H1 (cell line): ENCODE data around the gene SAXO1. TPM values are rescaled to one million over a fixed set of nuclear protein-coding genes. Genes with fewer than 3 reads are reported as not detected.

Source experiments
- BACH1 ChIP-seq: IDR thresholded peaks from 2 replicates; pipeline ENCODE4 v1.6.1; 2012; ENCODE audit warnings: low read length, improper control_type of control experiment
- CEBPB ChIP-seq: IDR thresholded peaks from 2 replicates; pipeline ENCODE4 v1.6.1; 2012; ENCODE audit warnings: low read depth, low read length
- CTBP2 ChIP-seq: IDR thresholded peaks from 2 replicates; pipeline ENCODE4 v1.7.0; 2011; ENCODE audit warnings: borderline replicate concordance, mild to moderate bottlenecking, moderate library complexity, mixed read lengths, low read length; ENCODE audit not compliant: insufficient read depth, insufficient read length
- EGR1 ChIP-seq: IDR thresholded peaks from 2 replicates; pipeline ENCODE4 v1.6.1; 2011; ENCODE audit warnings: low read depth, low read length, borderline replicate concordance
- NRF1 ChIP-seq: IDR thresholded peaks from 2 replicates; pipeline ENCODE4 v1.6.1; 2011; ENCODE audit warnings: mild to moderate bottlenecking, low read depth, low read length, improper control_type of control experiment
- SUZ12 ChIP-seq: fragments of 200-600 bp; sonication (generic); IDR thresholded peaks from 2 replicates; pipeline ENCODE4 v1.6.1; 2012; ENCODE audit warnings: mild to moderate bottlenecking, inconsistent platforms, low read length, moderate library complexity, mixed read lengths
- TCF12 ChIP-seq: IDR thresholded peaks from 2 replicates; pipeline ENCODE4 v1.6.1; 2011; ENCODE audit warnings: low read depth, mild to moderate bottlenecking, low read length
- polyA plus RNA-seq, 7 experiments: library from polyadenylated mRNA; depleted of rRNA in 3 of 7; stranded (reverse) in 5 of 7; unstranded in 2 of 7; fragments of >200 nt in 5 of 7; fragments of 200-250 nt in 2 of 7; gene quantifications; 1 replicate in 5 of 7; 2 replicates in 1 of 7; 4 replicates in 1 of 7; pipeline versions ENCODE4 v1.2.1 to v1.2.3, GENCODE V29; 2011 to 2013; ENCODE audit warnings: missing spikeins in 2 of 7, mixed read lengths in 2 of 7
- total RNA-seq: library from RNA; stranded (reverse); fragmentation: NEBNext Ultra II Directional; extraction: Animal tissue kit (Norgen Biotek cat#: 25700); gene quantifications from 2 replicates; pipeline ENCODE4 v1.2.1, GENCODE V29; 2021
- TF ChIP-seq, protein P1 (sequence below): fragments of 300-600 bp; sonication (generic); IDR thresholded peaks from 2 replicates; pipeline ENCODE4 v1.7.1; 2012; ENCODE audit warnings: low read length, moderate library complexity, mild to moderate bottlenecking, inconsistent platforms; ENCODE audit not compliant: insufficient replicate concordance

The SAXO1 gene
- total and polyA plus RNA-seq, 2 of the 8 experiments (the other 6 are each of a cell fraction or from before 2014, with no cell fraction given) = 0.11 to 0.20 TPM

DNA sequence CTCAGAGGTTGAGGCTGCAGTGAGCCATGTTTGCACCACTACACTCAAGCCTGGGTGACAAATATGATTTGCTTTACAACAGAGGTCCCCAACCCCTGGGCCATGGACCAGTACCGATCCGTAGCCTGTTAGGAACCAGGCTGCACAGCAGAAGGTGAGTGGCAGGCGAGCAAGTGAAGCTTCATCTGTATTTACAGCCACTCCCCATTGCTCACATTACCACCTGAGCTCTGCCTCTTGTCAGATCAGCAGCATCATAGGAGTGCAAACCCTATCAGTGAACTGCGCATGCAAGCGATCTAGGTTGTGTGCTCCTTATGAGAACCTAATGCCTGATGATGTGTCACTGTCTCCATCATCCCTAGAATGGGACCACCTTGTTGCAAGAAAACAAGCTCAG lies 42.5 kb downstream of the SAXO1 start (continued):
- TF ChIP-seq, protein P1, sequence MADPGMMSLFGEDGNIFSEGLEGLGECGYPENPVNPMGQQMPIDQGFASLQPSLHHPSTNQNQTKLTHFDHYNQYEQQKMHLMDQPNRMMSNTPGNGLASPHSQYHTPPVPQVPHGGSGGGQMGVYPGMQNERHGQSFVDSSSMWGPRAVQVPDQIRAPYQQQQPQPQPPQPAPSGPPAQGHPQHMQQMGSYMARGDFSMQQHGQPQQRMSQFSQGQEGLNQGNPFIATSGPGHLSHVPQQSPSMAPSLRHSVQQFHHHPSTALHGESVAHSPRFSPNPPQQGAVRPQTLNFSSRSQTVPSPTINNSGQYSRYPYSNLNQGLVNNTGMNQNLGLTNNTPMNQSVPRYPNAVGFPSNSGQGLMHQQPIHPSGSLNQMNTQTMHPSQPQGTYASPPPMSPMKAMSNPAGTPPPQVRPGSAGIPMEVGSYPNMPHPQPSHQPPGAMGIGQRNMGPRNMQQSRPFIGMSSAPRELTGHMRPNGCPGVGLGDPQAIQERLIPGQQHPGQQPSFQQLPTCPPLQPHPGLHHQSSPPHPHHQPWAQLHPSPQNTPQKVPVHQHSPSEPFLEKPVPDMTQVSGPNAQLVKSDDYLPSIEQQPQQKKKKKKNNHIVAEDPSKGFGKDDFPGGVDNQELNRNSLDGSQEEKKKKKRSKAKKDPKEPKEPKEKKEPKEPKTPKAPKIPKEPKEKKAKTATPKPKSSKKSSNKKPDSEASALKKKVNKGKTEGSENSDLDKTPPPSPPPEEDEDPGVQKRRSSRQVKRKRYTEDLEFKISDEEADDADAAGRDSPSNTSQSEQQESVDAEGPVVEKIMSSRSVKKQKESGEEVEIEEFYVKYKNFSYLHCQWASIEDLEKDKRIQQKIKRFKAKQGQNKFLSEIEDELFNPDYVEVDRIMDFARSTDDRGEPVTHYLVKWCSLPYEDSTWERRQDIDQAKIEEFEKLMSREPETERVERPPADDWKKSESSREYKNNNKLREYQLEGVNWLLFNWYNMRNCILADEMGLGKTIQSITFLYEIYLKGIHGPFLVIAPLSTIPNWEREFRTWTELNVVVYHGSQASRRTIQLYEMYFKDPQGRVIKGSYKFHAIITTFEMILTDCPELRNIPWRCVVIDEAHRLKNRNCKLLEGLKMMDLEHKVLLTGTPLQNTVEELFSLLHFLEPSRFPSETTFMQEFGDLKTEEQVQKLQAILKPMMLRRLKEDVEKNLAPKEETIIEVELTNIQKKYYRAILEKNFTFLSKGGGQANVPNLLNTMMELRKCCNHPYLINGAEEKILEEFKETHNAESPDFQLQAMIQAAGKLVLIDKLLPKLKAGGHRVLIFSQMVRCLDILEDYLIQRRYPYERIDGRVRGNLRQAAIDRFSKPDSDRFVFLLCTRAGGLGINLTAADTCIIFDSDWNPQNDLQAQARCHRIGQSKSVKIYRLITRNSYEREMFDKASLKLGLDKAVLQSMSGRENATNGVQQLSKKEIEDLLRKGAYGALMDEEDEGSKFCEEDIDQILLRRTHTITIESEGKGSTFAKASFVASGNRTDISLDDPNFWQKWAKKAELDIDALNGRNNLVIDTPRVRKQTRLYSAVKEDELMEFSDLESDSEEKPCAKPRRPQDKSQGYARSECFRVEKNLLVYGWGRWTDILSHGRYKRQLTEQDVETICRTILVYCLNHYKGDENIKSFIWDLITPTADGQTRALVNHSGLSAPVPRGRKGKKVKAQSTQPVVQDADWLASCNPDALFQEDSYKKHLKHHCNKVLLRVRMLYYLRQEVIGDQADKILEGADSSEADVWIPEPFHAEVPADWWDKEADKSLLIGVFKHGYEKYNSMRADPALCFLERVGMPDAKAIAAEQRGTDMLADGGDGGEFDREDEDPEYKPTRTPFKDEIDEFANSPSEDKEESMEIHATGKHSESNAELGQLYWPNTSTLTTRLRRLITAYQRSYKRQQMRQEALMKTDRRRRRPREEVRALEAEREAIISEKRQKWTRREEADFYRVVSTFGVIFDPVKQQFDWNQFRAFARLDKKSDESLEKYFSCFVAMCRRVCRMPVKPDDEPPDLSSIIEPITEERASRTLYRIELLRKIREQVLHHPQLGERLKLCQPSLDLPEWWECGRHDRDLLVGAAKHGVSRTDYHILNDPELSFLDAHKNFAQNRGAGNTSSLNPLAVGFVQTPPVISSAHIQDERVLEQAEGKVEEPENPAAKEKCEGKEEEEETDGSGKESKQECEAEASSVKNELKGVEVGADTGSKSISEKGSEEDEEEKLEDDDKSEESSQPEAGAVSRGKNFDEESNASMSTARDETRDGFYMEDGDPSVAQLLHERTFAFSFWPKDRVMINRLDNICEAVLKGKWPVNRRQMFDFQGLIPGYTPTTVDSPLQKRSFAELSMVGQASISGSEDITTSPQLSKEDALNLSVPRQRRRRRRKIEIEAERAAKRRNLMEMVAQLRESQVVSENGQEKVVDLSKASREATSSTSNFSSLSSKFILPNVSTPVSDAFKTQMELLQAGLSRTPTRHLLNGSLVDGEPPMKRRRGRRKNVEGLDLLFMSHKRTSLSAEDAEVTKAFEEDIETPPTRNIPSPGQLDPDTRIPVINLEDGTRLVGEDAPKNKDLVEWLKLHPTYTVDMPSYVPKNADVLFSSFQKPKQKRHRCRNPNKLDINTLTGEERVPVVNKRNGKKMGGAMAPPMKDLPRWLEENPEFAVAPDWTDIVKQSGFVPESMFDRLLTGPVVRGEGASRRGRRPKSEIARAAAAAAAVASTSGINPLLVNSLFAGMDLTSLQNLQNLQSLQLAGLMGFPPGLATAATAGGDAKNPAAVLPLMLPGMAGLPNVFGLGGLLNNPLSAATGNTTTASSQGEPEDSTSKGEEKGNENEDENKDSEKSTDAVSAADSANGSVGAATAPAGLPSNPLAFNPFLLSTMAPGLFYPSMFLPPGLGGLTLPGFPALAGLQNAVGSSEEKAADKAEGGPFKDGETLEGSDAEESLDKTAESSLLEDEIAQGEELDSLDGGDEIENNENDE = no peak
- TF ChIP-seq CTBP2 = no peak
- no peak for TF ChIP-seq EGR1
- TF ChIP-seq NRF1 = no peak
- no peak for TF ChIP-seq SUZ12
- TF ChIP-seq BACH1 = no peak
- TF ChIP-seq TCF12 = no peak
- no peak for TF ChIP-seq CEBPB
